MCF 10A (cell line): ENCODE data around the gene GRAMD4. TPM values are rescaled to one million over a fixed set of nuclear protein-coding genes. Genes with fewer than 3 reads are reported as not detected.

Source experiments
- BruUV-seq: library from RNA; stranded (reverse); fragments of 400-500 nt; replicated peaks from 2 replicates; lab custom pipeline; 2021; lab: Mats Ljungman, UMichigan
- CTCF ChIA-PET: fragments of 300-600 bp; sonication (Branson Sonifier 250); formaldehyde crosslinking; extraction: SDS; loops from one replicate; lab custom pipeline; 2021; ENCODE audit warnings: antibody characterized with exemption, inconsistent platforms; lab: Yijun Ruan, JAX
- POLR2A ChIA-PET: fragments of 300-600, 350-650 bp; sonication (Branson Sonifier 250); formaldehyde crosslinking; extraction: SDS; loops from one replicate; lab custom pipeline; 2020; ENCODE audit warnings: antibody characterized with exemption, inconsistent platforms; lab: Yijun Ruan, JAX
- DNase-seq: peaks from one replicate; pipeline ENCODE4 v3.0.0-alpha.2; 2018; ENCODE audit not compliant: unreplicated experiment
- H3K27ac Mint-ChIP-seq: one replicate; pipeline ENCODE4 v1.8.0; 2022; ENCODE audit warnings: mild to moderate bottlenecking, low read depth, mixed read lengths; ENCODE audit not compliant: unreplicated experiment
- H3K27me3 Mint-ChIP-seq: one replicate; pipeline ENCODE4 v1.8.0; 2022; ENCODE audit warnings: mixed read lengths; ENCODE audit not compliant: insufficient read depth, unreplicated experiment
- H3K36me3 Mint-ChIP-seq: one replicate; pipeline ENCODE4 v1.8.0; 2022; ENCODE audit warnings: mild to moderate bottlenecking, moderate library complexity, mixed read lengths; ENCODE audit not compliant: insufficient read depth, unreplicated experiment
- H3K4me1 Mint-ChIP-seq: one replicate; pipeline ENCODE4 v1.8.0; 2022; ENCODE audit warnings: mixed read lengths; ENCODE audit not compliant: insufficient read depth, unreplicated experiment
- H3K4me3 Mint-ChIP-seq: one replicate; pipeline ENCODE4 v1.8.0; 2022; ENCODE audit warnings: mild to moderate bottlenecking, moderate library complexity, mixed read lengths; ENCODE audit not compliant: unreplicated experiment
- H3K9me3 Mint-ChIP-seq: one replicate; pipeline ENCODE4 v1.8.0; 2022; ENCODE audit warnings: mixed read lengths; ENCODE audit not compliant: unreplicated experiment
- CTCF ChIP-seq: fragments of 200-600 bp; IDR thresholded peaks from one replicate; pipeline ENCODE4 v1.8.0; 2022; ENCODE audit warnings: antibody characterized with exemption, mild to moderate bottlenecking; ENCODE audit not compliant: unreplicated experiment
- intact Hi-C: fragments of 100-400 bp; cut with micrococcal nuclease; formaldehyde crosslinking; loops from 2 replicates; pipeline ENCODE4 v1.14.1; 2022
- total RNA-seq: library from RNA; stranded (reverse); gene quantifications from 2 replicates; pipeline ENCODE4 v1.2.3, GENCODE V29; 2022

GRAMD4 gene
- total RNA-seq, 1 experiment from 2014 or later, result 15.6 TPM

GRCh38 chr22:46573781-46574437 lies 46.3 kb upstream of the GRAMD4 start:
- no peaks in the 10 kb centered on the region for H3K27me3 Mint-ChIP-seq
- intact Hi-C loops, result no loop called here
- H3K27ac Mint-ChIP-seq, result no peak overlapping the region
- peaks cover 28% of the 10 kb centered on the region for H3K4me1 Mint-ChIP-seq
- DNase-seq, result no peak
- no TSS peak for BruUV-seq
- CTCF ChIA-PET, result no interaction called here
- H3K4me3 Mint-ChIP-seq, result no peak overlapping the region
- H3K9me3 Mint-ChIP-seq, result peaks cover 10% of the 10 kb centered on the region
- no peaks in the 10 kb centered on the region for H3K36me3 Mint-ChIP-seq
- POLR2A ChIA-PET, result no interaction called here
- TF ChIP-seq CTCF, result no peak

GRCh38 chr22:46574438-46574992 lies 45.7 kb upstream of the GRAMD4 start:
- H3K4me3 Mint-ChIP-seq, result peak overlapping the region; percentile 67
- H3K4me1 Mint-ChIP-seq, result peaks cover 34% of the 10 kb centered on the region
- ChIA-PET POLR2A (interaction anchor here (1.0 kb wide), 1 partner anchor 11 kb away, joined by 4 read pairs; no protein-coding TSS in a partner anchor), CTCF (interaction anchor here (1.0 to 2.2 kb wide), 2 partner anchors 11 to 60 kb away, joined by 4 to 20 read pairs; no protein-coding TSS in a partner anchor)
- no peaks in the 10 kb centered on the region for H3K27me3 Mint-ChIP-seq
- intact Hi-C loops, result no loop called here
- peaks cover 10% of the 10 kb centered on the region for H3K9me3 Mint-ChIP-seq
- TF ChIP-seq CTCF, result no peak
- no peak for DNase-seq
- no peaks in the 10 kb centered on the region for H3K36me3 Mint-ChIP-seq
- H3K27ac Mint-ChIP-seq, result peak overlapping the region; percentile 21
- BruUV-seq, result no TSS peak

- Mint-ChIP-seq H3K27ac (peak overlapping the region; percentile 21), H3K9me3 (peaks cover 10% of the 10 kb centered on the region), H3K4me3 (peak overlapping the region; percentile 67), H3K27me3 (no peaks in the 10 kb centered on the region), H3K4me1 (peaks cover 34% of the 10 kb centered on the region), H3K36me3 (no peaks in the 10 kb centered on the region)
- DNase-seq, result peak; percentile 16
- intact Hi-C loops, result no loop called here
- ChIA-PET POLR2A (interaction anchor here (1.0 kb wide), 1 partner anchor 12 kb away, joined by 4 read pairs; no protein-coding TSS in a partner anchor), CTCF (interaction anchor here (0.6 to 2.2 kb wide), 8 partner anchors 12 to 387 kb away, joined by 3 to 20 read pairs (median 4); no protein-coding TSS in a partner anchor)
- TF ChIP-seq CTCF, result no peak
- BruUV-seq, result no TSS peak
These were observed 44.9 kb upstream of the GRAMD4 start for GRCh38 chr22:46574993-46575910.
